Activated CD4-positive, CD25-positive, alpha-beta regulatory T cell treated with anti-CD3 and anti-CD28 coated beads, Interleukin-2, amount 50 U/mL, for 24 hours (primary cell): ENCODE results near the gene AMIGO3.
A peak's percentile ranks its signal among the peaks of the same experiment; 100 is the strongest.

ENCODE experiments used
- ATAC-seq, 2 donors: fragments of 150-1000 bp; cut with Tn5 transposase; one replicate each; pipeline ENCODE4 v1.10.0; 2021; ENCODE audit warnings: mild to moderate bottlenecking in 1 of 2, moderate library complexity in 1 of 2

The AMIGO3 gene

GRCh38 chr3:49724586-49724985, 5.1 kb upstream of the AMIGO3 start:
- ATAC-seq = no peak

DNA sequence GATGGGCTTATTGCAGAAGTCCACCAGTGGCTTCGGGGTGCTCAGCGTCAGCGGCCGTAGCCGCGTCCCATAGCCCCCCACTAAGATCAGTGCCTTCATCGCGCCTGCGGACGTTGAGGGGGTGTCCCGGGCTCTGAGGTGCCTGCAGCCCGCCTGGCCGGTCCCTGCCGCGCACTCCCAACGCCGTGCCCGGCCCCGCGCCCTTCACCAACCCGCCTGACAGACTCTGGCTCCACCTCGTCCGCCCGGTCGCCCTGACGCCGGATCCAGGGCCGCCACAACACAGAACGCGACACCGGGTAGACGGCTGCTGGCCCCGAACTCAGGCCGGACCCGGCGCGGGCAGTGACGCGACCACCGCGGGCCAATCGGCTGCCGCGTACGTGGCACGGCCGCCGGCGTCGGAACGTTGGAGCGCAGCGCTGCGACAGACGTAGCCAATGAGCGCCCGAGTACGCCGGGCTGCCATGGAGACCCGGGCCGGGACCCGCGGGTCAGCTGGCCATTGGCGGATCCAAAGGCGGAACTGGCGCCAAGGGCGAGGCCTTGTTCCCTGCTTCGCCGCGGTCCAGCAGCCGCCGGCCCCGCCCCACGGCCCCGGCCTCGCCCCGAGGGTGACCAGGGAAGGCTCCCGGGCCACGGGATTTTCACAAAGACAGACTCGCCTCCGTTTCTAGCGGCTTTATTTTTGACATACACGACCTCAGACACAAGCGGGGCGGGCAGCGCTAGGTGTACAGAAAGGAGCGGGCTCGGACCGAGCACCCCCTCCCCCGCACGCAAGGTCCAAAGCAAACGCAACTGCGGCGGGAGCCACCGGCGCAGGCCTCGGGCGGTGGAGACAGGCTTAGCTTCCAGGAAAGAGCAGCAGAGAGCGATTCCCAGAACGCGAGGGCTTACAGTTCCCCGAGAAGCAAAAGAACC, 4.4 kb upstream of the AMIGO3 start, which contains the start of gene GMPPB:
GMPPB (minus strand) TSS at position 324 of the 924 bp plus-strand sequence; CDS start at position 99, 225 bp downstream.
- ATAC-seq = peak; percentile 86 to 87

- peak; percentile 11 to 23 for ATAC-seq
Observed at GRCh38 chr3:49723296-49723627, 3.8 kb upstream of the AMIGO3 start.

GRCh38 chr3:49722896-49723295, 3.4 kb upstream of the AMIGO3 start:
- ATAC-seq = no peak

- no peak for ATAC-seq
Observed at GRCh38 chr3:49721896-49722781, 2.7 kb upstream of the AMIGO3 start.

- no peak for ATAC-seq
Observed at GRCh38 chr3:49721596-49721895, 2.1 kb upstream of the AMIGO3 start.

DNA sequence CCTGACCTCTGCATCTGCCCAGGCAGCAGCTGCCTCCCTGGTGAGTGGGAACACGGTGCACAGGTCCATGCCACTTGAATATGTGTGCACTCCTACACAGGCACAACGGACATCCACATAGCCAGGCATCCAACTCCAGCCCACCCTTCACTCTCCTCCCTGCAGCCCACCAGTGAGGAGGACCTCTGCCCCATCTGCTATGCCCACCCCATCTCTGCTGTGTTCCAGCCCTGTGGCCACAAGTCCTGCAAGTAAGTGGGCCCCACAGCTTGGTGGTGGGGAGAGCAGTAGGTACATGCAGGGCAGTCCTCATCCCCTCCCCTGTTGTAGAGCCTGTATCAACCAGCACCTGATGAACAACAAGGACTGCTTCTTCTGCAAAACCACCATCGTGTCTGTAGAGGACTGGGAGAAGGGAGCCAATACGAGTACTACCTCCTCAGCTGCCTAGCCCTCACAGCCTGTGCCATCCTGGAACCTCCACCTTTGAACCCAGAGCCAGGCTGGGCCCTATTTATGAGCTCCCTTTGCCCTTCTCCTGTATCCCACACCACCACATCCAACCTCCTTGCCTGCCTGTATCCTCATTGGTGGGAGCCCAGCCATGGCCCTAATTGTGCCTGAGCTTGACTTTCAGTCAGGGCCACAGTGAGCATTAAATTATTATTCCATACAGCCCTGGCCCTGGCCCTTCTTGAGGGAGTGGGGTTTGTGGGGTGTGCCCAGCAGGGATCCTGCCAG, 1.5 kb upstream of the AMIGO3 start:
- no peak for ATAC-seq

GRCh38 chr3:49718858-49719213, 648 bp downstream of the AMIGO3 start:
- no peak for ATAC-seq

DNA sequence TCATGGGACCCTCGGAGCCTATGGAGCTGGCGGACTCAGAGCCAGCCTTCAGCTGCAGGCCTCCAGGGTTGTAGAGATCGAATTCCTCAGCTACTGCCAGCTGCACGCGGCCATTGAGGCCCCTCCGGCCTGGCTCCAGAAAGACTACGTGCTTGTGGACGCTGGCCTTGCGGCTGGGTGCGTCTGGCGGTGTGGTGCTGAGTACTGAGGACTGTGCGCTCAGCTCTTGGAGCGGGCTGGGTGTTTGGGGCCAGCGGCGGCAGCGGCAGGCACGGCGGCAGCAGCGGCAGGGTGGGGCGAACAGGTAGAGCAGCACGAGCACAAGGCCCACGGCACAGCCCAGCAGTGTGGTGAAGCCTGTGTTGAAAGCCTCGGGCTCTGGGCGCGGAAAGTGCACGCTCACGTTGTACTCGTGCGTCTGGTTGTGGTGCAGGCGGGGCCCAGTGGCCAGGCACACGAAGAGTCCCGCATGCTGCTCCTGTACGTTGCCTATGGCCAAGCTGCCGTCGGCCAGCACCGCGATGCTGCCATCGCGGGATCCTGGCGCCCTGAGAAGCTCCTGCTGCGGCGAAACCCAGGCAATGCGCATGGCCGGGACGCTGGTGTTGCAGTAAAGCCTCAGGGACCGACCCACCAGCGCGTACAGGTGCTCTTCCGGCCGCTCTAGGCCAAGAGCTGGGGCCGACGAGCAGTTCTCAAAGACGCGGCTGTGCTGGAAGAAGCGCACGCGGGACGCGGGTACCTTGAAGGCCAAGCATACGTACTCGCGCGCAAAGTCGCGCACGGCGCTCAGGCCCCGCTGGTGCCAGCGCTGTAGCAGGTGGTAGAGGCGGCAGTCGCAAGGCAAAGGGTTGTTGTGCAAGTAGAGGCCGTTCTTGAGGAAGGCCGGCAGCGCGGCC, 1.3 kb downstream of the AMIGO3 start:
- no peak for ATAC-seq

DNA sequence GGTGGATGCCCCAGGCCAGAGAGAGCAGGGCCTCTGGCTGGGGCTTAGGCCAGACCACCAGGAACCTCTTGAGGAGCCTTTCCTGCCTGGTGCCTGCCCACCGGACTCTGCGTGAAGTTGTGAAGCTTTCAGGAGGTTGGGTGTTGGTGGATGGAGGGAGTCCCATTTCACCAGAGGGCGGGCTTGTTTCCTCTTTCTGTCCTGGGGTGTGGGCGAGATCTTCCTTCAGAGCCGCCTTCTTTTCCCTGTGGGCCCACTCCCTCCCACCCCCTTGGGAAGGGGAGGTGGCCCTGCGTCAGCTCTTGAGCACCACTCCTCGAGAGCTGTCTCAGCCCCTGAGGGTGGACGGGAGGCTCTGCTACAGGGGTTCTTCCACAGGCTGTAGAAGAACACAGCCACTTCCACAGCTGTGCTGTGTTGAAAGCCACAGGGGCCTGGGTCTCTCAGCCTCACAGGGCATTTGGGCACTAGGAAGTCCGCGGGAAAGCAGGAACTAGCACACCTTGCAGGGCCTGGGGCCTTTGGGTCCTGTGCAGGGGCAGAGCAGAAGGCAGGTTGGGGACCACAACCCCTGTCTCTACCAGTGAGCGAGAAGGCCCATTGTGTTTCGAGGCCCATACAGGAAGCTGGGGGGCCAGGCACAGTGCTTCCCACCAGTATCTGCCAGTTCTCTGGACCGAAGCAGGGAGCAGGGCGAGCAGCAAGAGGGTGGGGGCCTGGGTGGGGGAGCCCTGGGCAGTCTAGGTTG, 2.1 kb downstream of the AMIGO3 start:
- no peak for ATAC-seq

DNA sequence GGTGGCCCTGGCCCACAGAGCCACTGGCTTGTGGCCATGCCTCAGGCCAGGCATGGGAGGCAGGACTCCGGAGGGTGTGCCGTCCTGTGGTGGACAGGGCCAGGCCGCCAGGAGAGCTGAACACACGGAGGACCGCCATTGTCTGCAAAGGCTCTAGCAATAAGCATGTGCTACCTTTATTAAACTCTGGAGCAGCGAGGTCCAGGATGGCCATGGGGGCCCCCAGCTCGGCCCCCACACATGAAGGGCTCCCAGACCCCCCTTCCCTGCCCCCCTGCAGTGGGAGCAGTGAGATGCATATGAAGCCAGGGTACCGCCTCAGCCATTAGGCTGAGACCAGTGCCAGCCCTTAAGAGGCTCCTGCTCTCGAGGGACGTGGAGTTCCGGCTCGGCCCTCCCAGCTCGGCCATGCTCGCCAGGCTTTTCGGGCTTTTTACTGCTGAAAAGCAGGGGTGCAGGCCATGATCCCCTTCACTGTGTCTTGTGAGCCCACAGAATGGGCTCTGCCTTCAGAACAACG, 2.7 kb downstream of the AMIGO3 start:
- no peak for ATAC-seq

- ATAC-seq = no peak
Observed at GRCh38 chr3:49716169-49716568, 3.3 kb downstream of the AMIGO3 start.

DNA sequence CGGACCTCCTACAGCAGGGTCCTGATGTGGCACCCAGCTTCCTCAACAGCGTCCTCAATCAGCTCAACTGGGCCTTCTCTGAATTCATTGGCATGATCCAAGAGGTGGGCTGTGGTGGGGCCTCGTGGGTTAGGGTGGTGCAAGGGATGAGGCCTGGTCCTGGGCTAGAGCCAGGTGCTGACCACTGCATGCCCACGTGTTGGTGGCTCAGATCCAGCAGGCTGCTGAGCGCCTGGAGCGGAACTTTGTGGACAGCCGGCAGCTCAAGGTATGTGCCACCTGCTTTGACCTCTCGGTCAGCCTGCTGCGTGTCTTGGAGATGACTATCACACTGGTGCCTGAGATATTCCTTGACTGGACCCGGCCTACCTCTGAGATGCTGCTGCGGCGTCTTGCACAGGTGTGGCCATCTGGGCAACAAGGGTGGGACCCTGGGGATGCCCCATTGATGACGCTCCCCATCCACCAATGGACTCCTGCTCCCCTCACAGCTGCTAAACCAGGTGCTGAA, 3.8 kb downstream of the AMIGO3 start:
- no peak for ATAC-seq

DNA sequence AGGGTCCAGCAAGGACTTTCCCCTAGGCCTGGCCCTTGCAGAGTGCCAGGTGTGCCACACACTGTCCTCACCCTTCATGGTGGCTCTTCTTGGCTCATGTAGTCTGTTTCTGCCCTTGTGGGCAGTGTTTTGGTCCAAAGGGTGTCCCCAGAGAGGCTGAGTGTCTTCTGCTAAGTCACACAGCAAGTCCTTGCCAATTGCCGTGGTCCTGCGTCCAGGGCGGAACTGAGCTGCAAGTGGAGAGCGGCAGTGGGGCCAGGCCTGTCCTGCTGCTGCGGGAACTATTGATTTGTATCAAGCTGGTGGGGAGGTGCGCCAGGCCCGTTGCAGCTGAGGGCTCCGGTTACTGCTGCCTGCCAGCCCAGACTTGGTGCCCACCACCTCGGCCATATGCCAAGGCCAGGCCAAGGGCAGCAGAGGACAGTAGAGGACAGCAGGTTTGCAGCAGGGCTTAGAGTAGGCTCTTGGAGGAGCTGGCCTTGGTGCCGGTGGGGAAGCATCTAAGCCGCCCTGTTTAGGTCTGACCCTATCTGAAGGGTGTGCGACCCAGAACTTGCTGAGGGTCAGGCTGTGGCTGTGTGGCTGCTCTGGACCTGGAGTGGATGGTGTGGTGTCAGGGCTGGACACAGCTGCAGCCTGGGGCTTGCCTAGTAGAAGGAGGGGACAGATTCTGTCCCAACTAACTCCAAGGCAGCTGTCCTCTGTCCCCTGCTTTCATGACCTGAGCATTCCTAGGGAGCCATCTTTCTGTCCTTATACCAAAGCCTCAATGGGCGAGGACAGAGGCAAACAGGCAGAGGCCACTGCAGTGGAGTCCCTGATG, 4.5 kb downstream of the AMIGO3 start:
- ATAC-seq = no peak

DNA sequence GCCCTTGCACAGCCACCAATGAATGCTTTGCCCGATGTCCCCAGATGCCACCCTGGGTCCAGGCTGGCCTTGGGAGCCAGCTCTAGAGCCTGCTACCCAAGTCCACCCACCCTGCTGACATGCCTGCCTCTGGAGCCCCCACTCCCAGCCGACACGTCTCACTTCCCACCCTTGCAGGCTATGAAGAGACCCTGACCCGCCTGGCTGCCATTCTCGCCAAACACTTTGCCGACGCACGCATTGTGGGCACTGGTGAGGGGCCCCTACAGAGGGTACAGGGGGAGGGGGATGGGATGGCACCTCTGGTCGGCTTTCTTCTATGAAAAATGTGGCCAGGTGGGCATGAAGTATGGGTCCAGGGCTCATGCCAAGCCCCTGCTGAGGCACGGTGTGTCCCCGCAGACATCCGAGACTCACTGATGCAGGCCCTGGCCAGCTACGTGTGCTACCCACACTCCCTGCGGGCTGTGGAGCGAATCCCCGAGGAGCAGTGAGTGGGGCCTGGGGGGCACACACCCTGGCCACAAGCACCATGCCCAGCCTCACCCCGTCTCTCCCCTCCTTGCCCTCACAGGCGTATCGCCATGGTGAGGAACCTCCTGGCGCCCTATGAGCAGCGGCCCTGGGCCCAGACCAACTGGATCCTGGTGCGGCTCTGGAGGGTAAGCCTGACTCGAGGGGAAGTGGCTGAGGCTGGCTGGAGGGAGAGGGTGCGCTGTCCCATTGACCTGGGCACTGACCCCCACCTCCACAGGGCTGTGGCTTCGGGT, 6.0 kb downstream of the AMIGO3 start:
- no peak for ATAC-seq

DNA sequence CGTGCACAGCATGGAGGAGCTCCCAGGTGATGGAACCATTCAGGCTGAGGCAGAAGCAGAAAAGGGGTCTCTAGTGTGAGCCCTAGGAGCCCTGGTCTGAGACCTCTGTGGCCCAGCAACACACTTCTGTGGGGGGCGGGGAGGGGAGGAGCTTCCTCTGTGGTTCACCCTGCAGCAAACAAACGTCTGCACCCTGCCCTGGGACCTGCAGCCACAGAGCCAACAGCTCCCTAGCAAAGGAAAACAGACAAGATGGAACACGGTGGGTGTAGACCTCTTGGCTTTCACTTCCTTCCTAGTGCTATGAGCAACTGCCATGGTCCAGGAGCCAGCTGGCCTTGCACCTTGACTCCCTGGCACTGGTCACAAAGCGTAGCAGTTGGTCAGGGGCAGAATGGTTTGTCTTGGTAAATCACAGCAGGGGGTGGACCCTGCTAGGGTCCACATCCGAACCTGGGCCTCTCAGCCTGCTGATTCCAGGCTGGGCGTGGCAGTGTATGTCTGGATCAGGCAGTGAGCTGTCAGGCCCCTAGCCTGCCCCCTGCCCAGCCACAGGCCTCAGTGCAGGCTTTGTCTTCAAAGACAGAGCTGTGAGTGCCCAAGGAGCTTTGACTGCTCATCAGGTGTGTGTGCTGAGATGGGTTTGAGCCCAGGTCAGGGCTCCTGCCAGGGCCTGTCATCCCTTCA, 6.7 kb downstream of the AMIGO3 start:
- ATAC-seq = no peak

DNA sequence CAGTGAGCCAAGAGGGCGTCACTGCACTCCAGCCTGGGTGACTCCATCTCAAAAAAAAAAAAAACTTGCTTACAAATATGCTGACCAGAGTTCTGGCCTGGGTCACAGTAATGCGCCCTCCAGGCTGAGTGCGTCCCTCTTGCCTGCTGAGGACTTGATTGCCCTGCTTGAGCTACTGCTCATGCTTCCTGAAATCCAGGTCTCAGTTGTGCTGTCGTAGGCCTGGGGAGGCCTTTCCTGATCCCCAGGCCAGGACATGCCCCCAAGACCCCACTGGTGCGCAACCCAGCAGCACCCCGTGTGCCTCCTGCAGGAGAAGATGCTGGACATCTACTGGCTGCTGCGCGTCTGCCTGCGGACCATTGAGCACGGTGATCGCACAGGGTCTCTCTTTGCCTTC, 7.3 kb downstream of the AMIGO3 start:
- ATAC-seq = no peak

DNA sequence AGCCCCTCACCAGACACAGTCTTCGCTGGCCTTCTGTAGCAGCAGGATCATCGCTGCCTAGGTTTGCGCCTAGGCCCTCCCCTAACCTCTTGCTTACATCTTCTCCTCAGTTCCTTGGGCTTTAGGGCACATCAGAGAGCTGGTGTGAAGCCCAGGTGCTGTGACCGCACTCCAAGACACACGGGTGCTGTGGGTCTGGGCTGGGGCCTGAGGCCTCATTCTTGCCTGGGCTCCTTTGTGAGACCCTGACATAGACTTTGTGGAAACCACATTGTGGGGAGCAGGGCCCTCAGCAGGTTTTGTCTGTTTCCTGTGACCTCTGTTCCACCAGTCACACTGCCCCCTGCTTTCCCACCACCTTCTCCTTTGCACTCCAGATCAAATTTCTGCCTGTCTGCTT, 8.0 kb downstream of the AMIGO3 start:
- ATAC-seq = no peak

- ATAC-seq = no peak
Observed at GRCh38 chr3:49709852-49710251, 9.6 kb downstream of the AMIGO3 start.
